Parathyroid adenoma (tissue), 2 donors: ENCODE measurements around the gene TBCA.

Experiments used
- H2AFZ ChIP-seq: fragments of 300-600 bp; sonication (generic); one replicate; pipeline ENCODE4 v1.7.0; 2017; ENCODE audit warnings: antibody characterized with exemption, mild to moderate bottlenecking
- H3K27ac ChIP-seq: fragments of 300-600 bp; sonication (generic); one replicate; pipeline ENCODE4 v1.7.0; 2017
- H3K27me3 ChIP-seq: fragments of 300-600 bp; sonication (generic); one replicate; pipeline ENCODE4 v1.7.0; 2017; ENCODE audit warnings: low read length; ENCODE audit not compliant: control insufficient read depth, insufficient read depth
- H3K36me3 ChIP-seq: fragments of 300-600 bp; sonication (generic); one replicate; pipeline ENCODE4 v1.7.0; 2017; ENCODE audit warnings: low read length; ENCODE audit not compliant: control insufficient read depth, insufficient read depth
- H3K4me1 ChIP-seq: fragments of 300-600 bp; sonication (generic); one replicate; pipeline ENCODE4 v1.7.0; 2017; ENCODE audit warnings: control low read depth
- H3K4me2 ChIP-seq: fragments of 300-600 bp; sonication (generic); one replicate; pipeline ENCODE4 v1.7.0; 2017; ENCODE audit warnings: low read length
- H3K4me3 ChIP-seq: fragments of 300-600 bp; sonication (generic); one replicate; pipeline ENCODE4 v1.7.0; 2017; ENCODE audit warnings: low read depth, low read length
- H3K79me2 ChIP-seq: fragments of 300-600 bp; sonication (generic); one replicate; pipeline ENCODE4 v1.7.0; 2017; ENCODE audit warnings: control low read depth
- H3K9ac ChIP-seq: fragments of 300-600 bp; sonication (generic); one replicate; pipeline ENCODE4 v1.7.0; 2017; ENCODE audit warnings: mild to moderate bottlenecking
- H3K9me3 ChIP-seq: fragments of 300-600 bp; sonication (generic); one replicate; pipeline ENCODE4 v1.7.0; 2017; ENCODE audit warnings: low read length; ENCODE audit not compliant: control insufficient read depth
- CTCF ChIP-seq: fragments of 300-600 bp; sonication (generic); IDR thresholded peaks from one replicate; pipeline ENCODE4 v1.7.0; 2017; ENCODE audit warnings: antibody characterized with exemption, mild to moderate bottlenecking
- donor health status: primary hyperparathyroidism.

Gene TBCA

GRCh38 chr5:77644371-77645157 is 131.6 kb downstream of the TBCA start:
- Histone ChIP-seq H3K4me2 (no peak overlapping the region), H3K79me2 (no peaks in the 10 kb centered on the region), H3K36me3 (no peaks in the 10 kb centered on the region), H2AFZ (no peak overlapping the region), H3K27ac (no peak overlapping the region), H3K27me3 (peaks cover 30% of the 10 kb centered on the region), H3K9me3 (no peaks in the 10 kb centered on the region), H3K9ac (no peak overlapping the region), H3K4me1 (no peaks in the 10 kb centered on the region), H3K4me3 (no peak overlapping the region)
- no peak for TF ChIP-seq CTCF

GRCh38 chr5:77643654-77644370 is 132.3 kb downstream of the TBCA start:
- Histone ChIP-seq H3K9me3 (no peaks in the 10 kb centered on the region), H3K27ac (no peak overlapping the region), H3K4me2 (no peak overlapping the region), H3K36me3 (no peaks in the 10 kb centered on the region), H2AFZ (no peak overlapping the region), H3K9ac (no peak overlapping the region), H3K27me3 (peaks cover 37% of the 10 kb centered on the region), H3K79me2 (no peaks in the 10 kb centered on the region), H3K4me3 (no peak overlapping the region), H3K4me1 (no peaks in the 10 kb centered on the region)
- TF ChIP-seq CTCF: no peak

- H3K36me3 ChIP-seq: no peaks in the 10 kb centered on the region
- H3K27ac ChIP-seq: no peak overlapping the region
- no peak for TF ChIP-seq CTCF
- H3K4me1 ChIP-seq: no peaks in the 10 kb centered on the region
- H3K79me2 ChIP-seq: no peaks in the 10 kb centered on the region
- no peak overlapping the region for H3K9ac ChIP-seq
- no peak overlapping the region for H3K4me2 ChIP-seq
- H3K9me3 ChIP-seq: no peaks in the 10 kb centered on the region
- H3K27me3 ChIP-seq: peaks cover 45% of the 10 kb centered on the region
- H2AFZ ChIP-seq: no peak overlapping the region
- H3K4me3 ChIP-seq: no peak overlapping the region
Observed at GRCh38 chr5:77642738-77643653, 133.1 kb downstream of the TBCA start.

- no peak overlapping the region for H2AFZ ChIP-seq
- H3K36me3 ChIP-seq: no peaks in the 10 kb centered on the region
- peaks cover 45% of the 10 kb centered on the region for H3K27me3 ChIP-seq
- no peaks in the 10 kb centered on the region for H3K9me3 ChIP-seq
- no peaks in the 10 kb centered on the region for H3K79me2 ChIP-seq
- H3K4me3 ChIP-seq: no peak overlapping the region
- no peak overlapping the region for H3K27ac ChIP-seq
- H3K9ac ChIP-seq: no peak overlapping the region
- H3K4me2 ChIP-seq: no peak overlapping the region
- TF ChIP-seq CTCF: no peak
- no peaks in the 10 kb centered on the region for H3K4me1 ChIP-seq
Observed at GRCh38 chr5:77641963-77642737, 134.0 kb downstream of the TBCA start.
